Left ventricle myocardium superior (tissue), 1 donor: Measurements from ENCODE around the gene IQSEC1. TPM values are rescaled to one million over a fixed set of nuclear protein-coding genes. Genes with fewer than 3 reads are reported as not detected.
A peak's percentile ranks its signal among the peaks of the same experiment; 100 is the strongest.

Experiments used
- ATAC-seq: fragments of 200-7000 bp; cut with Tn5 transposase; one replicate; pipeline ENCODE4 v1.9.1; 2020; ENCODE audit warnings: mild to moderate bottlenecking, moderate library complexity
- DNase-seq: peaks from one replicate; pipeline ENCODE4 v3.0.0-alpha.2; 2020
- intact Hi-C: fragments of 100-400 bp; cut with micrococcal nuclease; formaldehyde crosslinking; loops from one replicate; pipeline ENCODE4 v1.11.0; 2022
- total RNA-seq: library from RNA; stranded (reverse); fragmentation: NEBNext Ultra II Directional; extraction: Animal tissue kit (Norgen Biotek cat#: 25700); gene quantifications from one replicate; pipeline ENCODE4 v1.2.1, GENCODE V29; 2021
- donor health status: DM: no; HTN: yes; CAD: no; lungs with severe emphysema.

IQSEC1 gene
- total RNA-seq, 1 donor from 2014 or later = 95.1 TPM

GRCh38 chr3:12995389-12996180 is 77.6 kb downstream of the IQSEC1 start:
- DNase-seq = no peak
- intact Hi-C loops = no loop called here
- ATAC-seq = no peak

- DNase-seq (peak; percentile 94), ATAC-seq (peak; percentile 78)
- intact Hi-C loops = no loop called here
These were observed 78.4 kb downstream of the IQSEC1 start for GRCh38 chr3:12994607-12995388.

- intact Hi-C loops = no loop called here
- peak; percentile 80 for DNase-seq
- peak; percentile 64 for ATAC-seq
These were observed 78.9 kb downstream of the IQSEC1 start for GRCh38 chr3:12994357-12994606.

- intact Hi-C loops = no loop called here
- DNase-seq = peak; percentile 70
- ATAC-seq = peak; percentile 1
These were observed 79.5 kb downstream of the IQSEC1 start for GRCh38 chr3:12993517-12994356.

GRCh38 chr3:12992629-12993516 is 80.4 kb downstream of the IQSEC1 start:
- DNase-seq (peak; percentile 75), ATAC-seq (peak; percentile 53)
- intact Hi-C loops = no loop called here

- DNase-seq = no peak
These were observed 81.4 kb downstream of the IQSEC1 start for GRCh38 chr3:12991861-12992281.

GRCh38 chr3:12991481-12991837 is 81.8 kb downstream of the IQSEC1 start:
- intact Hi-C loops = no loop called here
- no peak for DNase-seq
- no peak for ATAC-seq

More at GRCh38 chr3:12991861-12992281, 81.4 kb downstream of the IQSEC1 start:
- ATAC-seq = no peak
- intact Hi-C loops = no loop called here

- no peak for DNase-seq
- ATAC-seq = no peak
- intact Hi-C loops = no loop called here
These were observed 82.3 kb downstream of the IQSEC1 start for GRCh38 chr3:12990781-12991480.

- ATAC-seq (no peak), DNase-seq (no peak)
- intact Hi-C loops = no loop called here
These were observed 82.9 kb downstream of the IQSEC1 start for GRCh38 chr3:12990306-12990705.

- intact Hi-C loops = loop anchor here (10.0 kb wide), 1 partner anchor 94 kb away; no protein-coding TSS in a partner anchor
These were observed 84.3 kb downstream of the IQSEC1 start for GRCh38 chr3:12988728-12989454.

GRCh38 chr3:12987602-12988001 is 85.6 kb downstream of the IQSEC1 start:
- DNase-seq (no peak), ATAC-seq (no peak)
- intact Hi-C loops = loop anchor here (10.0 kb wide), 1 partner anchor 93 kb away; no protein-coding TSS in a partner anchor

More at GRCh38 chr3:12988728-12989454, 84.3 kb downstream of the IQSEC1 start:
- ATAC-seq (no peak), DNase-seq (no peak)

- peak; percentile 57 for ATAC-seq
- intact Hi-C loops = loop anchor here (10.0 kb wide), 1 partner anchor 92 kb away; no protein-coding TSS in a partner anchor
- peak; percentile 76 for DNase-seq
These were observed 86.2 kb downstream of the IQSEC1 start for GRCh38 chr3:12986986-12987385.

GRCh38 chr3:12986521-12986920 is 86.7 kb downstream of the IQSEC1 start:
- DNase-seq = no peak
- intact Hi-C loops = loop anchor here (10.0 kb wide), 1 partner anchor 92 kb away; no protein-coding TSS in a partner anchor
- ATAC-seq = peak; percentile 2

GRCh38 chr3:12986031-12986430 is 87.2 kb downstream of the IQSEC1 start:
- intact Hi-C loops = loop anchor here (10.0 kb wide), 1 partner anchor 91 kb away; no protein-coding TSS in a partner anchor
- ATAC-seq (peak; percentile 3), DNase-seq (no peak)

- ATAC-seq (peak; percentile 56), DNase-seq (no peak)
- intact Hi-C loops = loop anchor here (10.0 kb wide), 1 partner anchor 90 kb away; no protein-coding TSS in a partner anchor
These were observed 88.1 kb downstream of the IQSEC1 start for GRCh38 chr3:12985148-12985547.

GRCh38 chr3:12984023-12984823 is 89.0 kb downstream of the IQSEC1 start:
- ATAC-seq = peak; percentile 84
- intact Hi-C loops = loop anchor here (10.0 kb wide), 1 partner anchor 89 kb away; no protein-coding TSS in a partner anchor
- peak; percentile 71 for DNase-seq
